Activated CD4-positive, CD25-positive, alpha-beta regulatory T cell treated with anti-CD3 and anti-CD28 coated beads, Interleukin-2, amount 50 U/mL, for 72 hours (primary cell): ENCODE results near the gene GPC1.
A peak's percentile ranks its signal among the peaks of the same experiment; 100 is the strongest.

Source experiments
- DNase-seq: peaks from one replicate; pipeline ENCODE4 v3.0.0; 2021

Gene GPC1

GRCh38 chr2:240412975-240413812 lies 22.3 kb upstream of the GPC1 start:
- peak; percentile 23 for DNase-seq

GRCh38 chr2:240413813-240414429 lies 21.5 kb upstream of the GPC1 start:
- DNase-seq = no peak

GRCh38 chr2:240416821-240417220 lies 18.6 kb upstream of the GPC1 start:
- no peak for DNase-seq

GRCh38 chr2:240418311-240418710 lies 17.2 kb upstream of the GPC1 start:
- DNase-seq = no peak

GRCh38 chr2:240419271-240419670 lies 16.2 kb upstream of the GPC1 start:
- no peak for DNase-seq

- no peak for DNase-seq
These were observed 15.7 kb upstream of the GPC1 start for GRCh38 chr2:240419723-240420122.

GRCh38 chr2:240420206-240421104 lies 15.0 kb upstream of the GPC1 start:
- peak; percentile 17 for DNase-seq

- DNase-seq = peak; percentile 11
These were observed 14.1 kb upstream of the GPC1 start for GRCh38 chr2:240421381-240421780.

- DNase-seq = no peak
These were observed 12.7 kb upstream of the GPC1 start for GRCh38 chr2:240422658-240423329.

GRCh38 chr2:240423788-240424191 lies 11.7 kb upstream of the GPC1 start:
- no peak for DNase-seq

GRCh38 chr2:240424341-240425235 lies 10.9 kb upstream of the GPC1 start:
- peak; percentile 23 for DNase-seq

- peak; percentile 19 for DNase-seq
These were observed 10.2 kb upstream of the GPC1 start for GRCh38 chr2:240425236-240425615.

- no peak for DNase-seq
These were observed 9.8 kb upstream of the GPC1 start for GRCh38 chr2:240425697-240426096.

- DNase-seq = no peak
These were observed 8.4 kb upstream of the GPC1 start for GRCh38 chr2:240426845-240427721.

GRCh38 chr2:240427729-240428128 lies 7.7 kb upstream of the GPC1 start:
- peak; percentile 29 for DNase-seq

- no peak for DNase-seq
These were observed 7.2 kb upstream of the GPC1 start for GRCh38 chr2:240428245-240428644.

- DNase-seq = no peak
These were observed 6.1 kb upstream of the GPC1 start for GRCh38 chr2:240429341-240429871.

- DNase-seq = no peak
These were observed 5.5 kb upstream of the GPC1 start for GRCh38 chr2:240429872-240430491.

- peak; percentile 17 for DNase-seq
These were observed 4.9 kb upstream of the GPC1 start for GRCh38 chr2:240430595-240430994.

- DNase-seq = peak; percentile 24
These were observed 4.2 kb upstream of the GPC1 start for GRCh38 chr2:240431271-240431660.
